Activated T-helper 1 cell treated with anti-CD3 and anti-CD28 coated beads, Interleukin-2, amount 50 U/mL, for 16 hours (primary cell): Measurements from ENCODE around the gene GTF3C1.
"Not testable (repeated sequence)": the region's sequence is repeated elsewhere in the genome, so short reads cannot be mapped to it uniquely, and the experiment has no call there.

Source experiments
- DNase-seq, 2 donors: peaks; one replicate each; pipeline ENCODE4 v3.0.0-alpha.2; 2020; ENCODE audit warnings: low read depth in 1 of 2, low spot score in 1 of 2

The GTF3C1 gene

GRCh38 chr16:27465483-27465879, 84.2 kb downstream of the GTF3C1 start:
- DNase-seq, result no peak

GRCh38 chr16:27464626-27465482, 84.9 kb downstream of the GTF3C1 start:
- no peak for DNase-seq

GRCh38 chr16:27463741-27464591, 85.7 kb downstream of the GTF3C1 start:
- DNase-seq, result no peak

- no peak for DNase-seq
Observed at GRCh38 chr16:27462846-27463682, 86.6 kb downstream of the GTF3C1 start.

GRCh38 chr16:27462200-27462845, 87.4 kb downstream of the GTF3C1 start:
- DNase-seq, result no peak

- no peak for DNase-seq
Observed at GRCh38 chr16:27461483-27462171, 88.1 kb downstream of the GTF3C1 start.

GRCh38 chr16:27460663-27461482, 88.8 kb downstream of the GTF3C1 start:
- no peak for DNase-seq

GRCh38 chr16:27460213-27460612, 89.5 kb downstream of the GTF3C1 start:
- no peak for DNase-seq

- no peak for DNase-seq
Observed at GRCh38 chr16:27458987-27459688, 90.6 kb downstream of the GTF3C1 start.

GRCh38 chr16:27458258-27458657, 91.5 kb downstream of the GTF3C1 start:
- no peak for DNase-seq

- DNase-seq, result not testable (repeated sequence)
Observed at GRCh38 chr16:27457605-27457900, 92.2 kb downstream of the GTF3C1 start.

- DNase-seq, result no peak
Observed at GRCh38 chr16:27455700-27456099, 94.0 kb downstream of the GTF3C1 start.

- no peak for DNase-seq
Observed at GRCh38 chr16:27453494-27453825, 96.3 kb downstream of the GTF3C1 start.

- DNase-seq, result no peak
Observed at GRCh38 chr16:27452569-27453493, 96.9 kb downstream of the GTF3C1 start.

GRCh38 chr16:27450196-27450549, 99.5 kb downstream of the GTF3C1 start:
- DNase-seq, result no peak

- peak in 1 of 2 donors; percentile 59 for DNase-seq
Observed at GRCh38 chr16:27449434-27450195, 100.1 kb downstream of the GTF3C1 start.
